ENCODE measurements around the gene ZNF335. TPM values are rescaled to one million over a fixed set of nuclear protein-coding genes. Genes with fewer than 3 reads are reported as not detected.

ZNF335 gene
- total and polyA plus RNA-seq, 2 of the 13 experiments (the other 11 are each of a cell fraction or from before 2014, with no cell fraction given), result 9.7 to 13.7 TPM

GRCh38 chr20:45963059-45964005, 8.7 kb downstream of the ZNF335 start (continued):
- no peak for TF ChIP-seq ZNF142 (CRISPR knock-in tag; IDR thresholded peaks at IDR 0.05)
- no peak for TF ChIP-seq NFIB (CRISPR knock-in tag; IDR thresholded peaks at IDR 0.05; ENCODE audit: borderline replicate concordance)
- TF ChIP-seq GTF3A (CRISPR knock-in tag; conservative IDR thresholded peaks at IDR 0.05), result 0 out of 2 replicates have a peak, but pooled peaks have one; percentile 43
- no peak for TF ChIP-seq RELA (CRISPR knock-in tag; IDR thresholded peaks at IDR 0.05)
- peak; percentile 93 for TF ChIP-seq CTCF (CRISPR knock-in tag; IDR thresholded peaks at IDR 0.05)
- no peak for TF ChIP-seq HMGXB3 (CRISPR knock-in tag; IDR thresholded peaks at IDR 0.05; ENCODE audit: borderline replicate concordance)
- no peak for TF ChIP-seq PRDM15 (CRISPR knock-in tag; IDR thresholded peaks at IDR 0.05)
- no peak for TF ChIP-seq KLF11 (CRISPR knock-in tag; IDR thresholded peaks at IDR 0.05)
- 0 out of 2 replicates have a peak, but pooled peaks have one; percentile 43 for TF ChIP-seq ZNF556 (CRISPR knock-in tag; IDR thresholded peaks at IDR 0.05; ENCODE audit: borderline replicate concordance)
- TF ChIP-seq MTF2 (CRISPR knock-in tag; IDR thresholded peaks at IDR 0.05; ENCODE audit: borderline replicate concordance), result no peak

All from HepG2 (cell line).